GF-D8 (cell line): Measurements from ENCODE around the gene STAT4.
A peak's percentile ranks its signal among the peaks of the same experiment; 100 is the strongest.

Experiments
- DNase-seq: peaks from one replicate; lab custom pipeline; 2025; lab: John Stamatoyannopoulos, UW

STAT4 gene

DNA sequence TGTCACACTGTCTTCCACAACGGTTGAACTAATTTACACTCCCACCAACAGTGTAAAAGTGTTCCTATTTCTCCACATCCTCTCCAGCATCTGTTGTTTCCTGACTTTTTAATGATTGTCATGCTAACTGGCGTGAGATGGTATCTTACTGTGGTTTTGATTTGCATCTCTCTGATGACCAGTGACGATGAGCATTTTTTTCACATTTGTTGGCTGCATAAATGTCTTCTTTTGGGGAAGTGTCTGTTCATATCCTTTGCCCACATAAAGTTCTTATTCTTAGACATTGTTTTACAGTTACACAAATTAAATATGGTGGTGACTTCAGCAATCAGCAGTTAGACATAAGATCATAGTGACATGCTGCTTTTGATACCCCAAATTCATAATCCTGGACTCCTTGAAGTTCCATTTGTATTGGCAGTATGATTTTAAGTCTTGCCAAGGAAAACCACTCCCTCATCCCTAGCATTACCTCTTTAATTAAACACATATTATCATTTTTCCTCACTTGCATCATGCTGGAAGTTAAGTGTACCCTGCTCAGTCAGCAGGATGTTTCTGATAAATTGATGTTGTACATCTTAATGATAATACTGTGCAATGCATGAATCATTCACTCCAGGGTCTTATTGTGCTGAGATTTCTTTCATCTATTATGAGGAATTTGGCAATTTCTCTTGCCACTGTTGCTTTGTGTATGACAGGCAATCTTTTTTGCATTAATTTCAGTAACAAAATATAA, 69.2 kb downstream of the STAT4 start:
- DNase-seq, result no peak

DNA sequence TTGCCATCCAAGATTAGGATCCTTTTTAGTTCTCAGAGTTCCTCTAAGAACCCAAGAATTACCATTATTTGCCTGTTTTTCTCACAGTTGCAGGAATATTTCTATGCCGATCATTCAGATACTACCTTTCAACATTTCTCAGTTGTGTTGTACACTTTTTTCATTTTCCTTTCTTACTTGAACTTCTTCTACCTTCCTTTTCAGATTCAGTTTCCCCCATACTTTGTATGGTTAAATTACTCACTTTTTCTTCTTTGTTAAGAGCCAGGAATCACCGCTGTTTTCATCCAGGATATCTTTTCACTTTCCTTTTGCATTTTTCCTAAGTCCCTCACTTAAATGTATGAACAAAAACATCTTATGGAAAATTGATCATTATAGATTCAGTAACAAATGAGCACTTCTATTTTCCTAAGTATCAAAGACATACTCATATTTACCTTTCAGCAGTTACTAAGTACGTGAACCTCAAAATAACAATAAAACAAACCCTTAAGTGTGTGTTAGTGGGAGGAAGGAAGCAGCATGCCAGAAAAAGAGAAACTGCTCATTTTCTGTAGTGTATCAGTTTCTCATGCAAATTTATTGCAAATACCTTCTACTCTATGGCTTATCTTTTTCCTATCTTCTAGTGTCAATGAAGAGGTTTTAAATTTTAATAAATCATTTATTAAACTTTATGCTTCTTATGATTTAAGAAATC, 72.5 kb downstream of the STAT4 start:
- DNase-seq, result no peak

DNA sequence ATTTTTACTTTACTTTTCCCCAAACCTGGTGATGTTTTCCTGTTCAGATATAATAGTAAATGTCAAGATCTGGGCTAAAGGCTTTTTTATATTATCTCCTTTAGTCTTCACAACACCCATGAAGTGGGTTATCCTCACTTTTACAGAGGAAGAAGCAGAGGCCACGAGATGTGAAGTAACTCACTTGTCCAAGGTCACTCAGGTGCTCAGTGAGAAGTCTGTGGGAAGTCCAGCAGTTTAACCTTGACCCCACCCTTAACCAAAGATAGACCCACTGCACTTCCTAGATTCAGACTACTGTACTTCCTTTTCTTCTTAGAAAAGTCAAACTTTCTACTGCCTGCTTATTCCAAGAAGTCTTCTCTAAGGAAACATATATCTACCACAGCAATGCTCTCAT, 80.5 kb downstream of the STAT4 start:
- DNase-seq, result no peak

DNA sequence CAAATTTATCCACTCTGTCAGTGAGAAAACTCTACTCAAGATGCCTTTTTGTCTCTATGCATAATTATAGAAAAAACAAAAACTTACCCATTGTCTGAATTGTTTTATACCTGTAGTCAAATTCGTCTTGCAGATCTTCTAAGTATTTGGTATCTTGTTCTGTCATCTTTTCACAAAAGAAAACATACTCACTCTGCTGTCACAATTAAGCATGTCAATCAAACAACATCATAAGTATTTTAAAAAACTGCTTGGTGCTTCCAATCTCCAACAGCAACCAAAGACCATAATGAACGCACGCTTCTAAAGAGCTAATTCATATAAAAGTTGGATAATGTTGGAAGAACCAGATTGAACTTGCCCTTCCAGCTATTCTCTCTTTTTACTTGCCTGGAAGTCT, 81.2 kb downstream of the STAT4 start:
- no peak for DNase-seq

DNA sequence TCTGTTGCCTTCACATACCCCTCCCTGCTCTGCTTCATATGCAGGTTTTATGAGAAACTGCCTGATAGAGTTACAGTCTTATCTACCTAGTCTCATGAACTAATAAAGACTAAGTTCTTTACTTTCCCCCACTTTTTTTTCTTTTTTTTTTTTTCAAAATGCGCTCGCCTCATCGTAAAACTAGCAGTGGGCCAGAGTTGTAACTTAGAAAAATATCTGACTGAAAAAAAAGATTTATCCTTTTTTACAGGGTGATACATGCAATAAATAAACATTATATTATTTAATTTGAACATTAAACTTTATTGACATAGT, 83.9 kb downstream of the STAT4 start:
- DNase-seq, result no peak

DNA sequence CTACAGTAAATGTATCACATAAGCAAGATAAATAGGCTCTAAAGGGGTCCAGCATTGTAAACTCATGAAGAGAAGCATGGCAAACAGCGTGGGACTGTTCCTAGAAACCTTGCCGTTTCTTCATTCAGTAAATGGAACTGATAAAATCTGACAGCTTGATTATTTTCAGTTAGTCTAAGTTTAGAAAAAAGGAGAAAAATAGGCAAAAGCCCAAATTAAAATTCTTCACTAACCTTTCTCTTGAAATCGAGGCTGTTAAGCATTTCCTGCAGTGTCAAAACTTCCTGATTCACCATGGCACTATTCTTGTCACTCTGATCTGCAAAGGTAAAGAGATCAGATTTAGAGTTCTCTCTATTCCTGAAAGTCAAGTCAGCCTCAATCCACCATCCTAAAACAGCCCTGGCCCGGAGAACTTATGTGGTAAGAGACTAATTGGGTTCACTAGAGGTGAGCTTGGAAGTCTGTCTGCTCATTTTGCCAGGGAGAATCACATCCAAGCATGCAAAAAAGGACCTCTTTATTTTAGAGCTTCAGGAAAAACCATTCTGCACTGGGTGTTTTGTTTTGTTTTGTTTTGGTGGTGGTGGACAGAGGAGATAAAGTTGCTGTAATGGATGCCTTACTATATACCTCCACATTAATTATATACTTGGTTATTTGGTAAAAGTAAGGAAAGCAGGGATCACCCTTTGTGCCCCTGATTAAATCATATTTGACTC, 84.4 kb downstream of the STAT4 start:
- peak; percentile 57 for DNase-seq

DNA sequence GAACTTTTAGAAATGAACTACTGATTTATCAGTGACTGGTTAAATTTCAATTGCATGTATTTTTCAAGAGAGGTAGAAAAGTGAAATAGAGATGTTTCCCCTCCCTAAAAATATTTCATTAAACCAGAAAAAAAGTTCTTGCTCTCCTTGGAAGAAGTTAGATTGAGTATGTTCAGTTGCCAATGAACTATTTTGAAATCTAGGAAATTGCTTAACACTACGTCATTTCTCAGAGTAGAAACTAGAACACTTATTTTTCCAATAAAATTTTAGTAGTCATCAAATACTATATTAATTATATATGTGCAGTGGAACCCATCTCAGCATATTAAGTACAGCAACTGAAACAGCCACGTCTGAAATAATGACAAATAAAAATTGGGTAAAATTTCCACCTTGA, 85.0 kb downstream of the STAT4 start:
- peak; percentile 64 for DNase-seq

DNA sequence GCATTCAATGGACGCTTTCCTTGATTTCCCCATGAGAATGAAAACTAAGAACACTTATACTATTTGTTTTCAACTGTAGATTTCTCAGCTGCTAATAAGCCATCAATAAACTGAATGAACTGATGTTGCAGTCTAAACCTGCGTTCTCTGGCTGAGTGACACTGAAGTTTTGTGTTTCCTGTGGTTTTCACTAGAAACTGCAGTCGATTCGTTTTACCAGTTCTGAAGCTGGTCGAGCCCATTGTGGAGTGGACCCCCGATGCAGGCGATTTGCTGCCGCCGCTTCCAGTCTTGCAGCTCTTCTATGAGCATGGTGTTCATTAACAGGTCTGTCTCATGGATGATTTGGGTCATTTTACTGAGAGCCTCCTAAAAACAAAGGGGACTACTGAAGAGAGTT, 86.2 kb downstream of the STAT4 start:
- DNase-seq, result peak; percentile 56

DNA sequence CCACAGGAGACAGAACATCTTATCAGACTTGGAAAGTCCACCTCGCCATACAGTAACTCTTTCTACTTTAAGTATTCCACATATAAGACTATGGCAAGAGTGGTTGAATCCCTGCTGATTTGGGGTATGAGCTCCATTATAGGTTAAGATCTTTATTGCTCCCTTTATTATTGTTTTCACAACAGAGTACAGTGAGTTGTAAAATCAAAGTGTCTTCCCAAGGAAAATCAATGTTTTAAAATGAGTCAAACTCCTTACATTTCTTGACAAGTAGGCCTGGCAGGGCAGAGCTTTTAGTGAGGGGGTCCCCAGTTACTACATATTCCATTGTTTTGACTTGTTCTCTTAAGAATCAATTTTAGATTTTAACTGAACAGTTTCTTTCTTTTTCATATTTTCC, 87.2 kb downstream of the STAT4 start:
- no peak for DNase-seq

DNA sequence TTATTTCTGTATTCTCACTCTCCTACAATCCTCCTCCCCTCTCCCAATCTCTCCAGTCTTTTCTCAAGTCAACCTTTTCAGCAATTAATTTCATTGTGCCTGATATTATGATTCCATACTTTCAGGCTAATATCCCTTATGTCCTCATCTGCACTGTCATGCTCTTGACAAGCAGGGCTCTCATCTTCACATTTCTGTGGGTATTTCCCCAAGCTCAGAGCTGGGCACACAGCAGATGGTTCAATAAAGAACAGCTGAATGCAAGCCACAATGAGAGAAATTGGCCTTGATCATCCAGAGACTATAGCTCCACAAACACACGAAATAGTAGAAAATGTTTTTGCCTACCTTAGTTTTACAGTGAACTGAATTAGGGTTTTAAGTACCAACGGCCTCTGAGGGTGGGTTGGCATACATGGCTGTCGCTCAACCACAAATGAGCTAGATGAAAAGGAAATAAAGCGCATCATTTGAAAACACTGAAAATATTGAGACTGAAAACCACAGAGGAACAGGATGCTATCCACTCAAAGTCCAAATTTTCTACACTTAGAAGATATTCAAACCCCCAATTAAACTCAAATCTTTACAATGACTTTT, 89.3 kb downstream of the STAT4 start:
- DNase-seq, result no peak

DNA sequence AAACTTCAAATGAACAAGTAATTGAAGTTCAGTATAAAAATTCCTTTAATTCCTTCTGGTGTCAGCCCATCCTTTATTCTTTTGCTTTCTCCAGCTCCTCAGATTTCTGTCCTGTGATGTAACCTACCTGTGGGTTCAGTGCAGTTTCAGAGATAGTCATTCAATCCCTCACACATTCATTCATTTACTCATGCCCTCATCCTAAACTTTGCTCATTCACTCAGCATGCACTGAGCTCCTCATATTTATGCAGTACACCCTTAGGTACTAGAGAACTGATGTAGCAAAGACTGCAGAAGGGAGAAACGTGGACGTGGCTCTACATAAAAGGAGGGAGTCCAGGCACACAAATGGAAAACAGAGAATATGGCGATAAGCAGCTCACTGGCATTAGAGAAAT, 91.5 kb downstream of the STAT4 start:
- DNase-seq, result no peak

DNA sequence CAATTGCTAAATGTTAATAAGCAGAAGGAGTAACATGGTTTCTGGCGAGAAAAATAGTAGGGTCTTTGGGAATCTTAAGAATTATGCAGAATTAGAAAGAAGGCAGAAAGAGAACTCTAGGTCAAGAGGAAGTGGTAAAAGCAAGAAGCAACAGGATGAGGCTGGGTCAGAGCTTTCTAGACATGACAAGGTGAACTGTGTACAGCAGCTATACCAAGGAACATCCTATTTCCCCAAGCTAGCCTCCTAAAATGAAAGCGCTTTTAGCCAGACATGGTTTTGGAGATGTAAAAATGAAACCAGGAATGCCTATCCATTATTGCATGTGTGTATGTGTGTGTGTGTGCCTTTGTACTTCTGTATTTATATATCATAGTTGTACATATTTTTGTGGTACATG, 94.6 kb downstream of the STAT4 start:
- peak; percentile 32 for DNase-seq

DNA sequence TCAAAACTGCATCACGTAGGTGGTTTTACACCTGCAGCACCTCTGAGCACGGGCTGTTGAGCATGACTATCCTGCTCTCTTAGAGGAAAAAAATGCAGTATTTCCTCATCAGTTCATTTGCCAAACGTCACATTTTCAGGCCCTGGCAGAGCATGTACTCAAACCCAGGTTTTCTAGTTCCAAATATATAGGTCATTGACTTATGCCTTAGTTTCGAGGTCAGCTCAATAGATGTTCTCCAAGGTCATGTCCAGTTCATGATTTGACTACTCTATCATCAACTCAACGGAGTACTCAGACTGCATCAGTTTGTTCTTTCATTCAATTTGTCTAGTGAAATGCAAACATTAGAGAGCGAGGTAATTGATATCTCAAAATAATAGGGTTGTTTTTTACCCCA, 97.5 kb downstream of the STAT4 start:
- no peak for DNase-seq

DNA sequence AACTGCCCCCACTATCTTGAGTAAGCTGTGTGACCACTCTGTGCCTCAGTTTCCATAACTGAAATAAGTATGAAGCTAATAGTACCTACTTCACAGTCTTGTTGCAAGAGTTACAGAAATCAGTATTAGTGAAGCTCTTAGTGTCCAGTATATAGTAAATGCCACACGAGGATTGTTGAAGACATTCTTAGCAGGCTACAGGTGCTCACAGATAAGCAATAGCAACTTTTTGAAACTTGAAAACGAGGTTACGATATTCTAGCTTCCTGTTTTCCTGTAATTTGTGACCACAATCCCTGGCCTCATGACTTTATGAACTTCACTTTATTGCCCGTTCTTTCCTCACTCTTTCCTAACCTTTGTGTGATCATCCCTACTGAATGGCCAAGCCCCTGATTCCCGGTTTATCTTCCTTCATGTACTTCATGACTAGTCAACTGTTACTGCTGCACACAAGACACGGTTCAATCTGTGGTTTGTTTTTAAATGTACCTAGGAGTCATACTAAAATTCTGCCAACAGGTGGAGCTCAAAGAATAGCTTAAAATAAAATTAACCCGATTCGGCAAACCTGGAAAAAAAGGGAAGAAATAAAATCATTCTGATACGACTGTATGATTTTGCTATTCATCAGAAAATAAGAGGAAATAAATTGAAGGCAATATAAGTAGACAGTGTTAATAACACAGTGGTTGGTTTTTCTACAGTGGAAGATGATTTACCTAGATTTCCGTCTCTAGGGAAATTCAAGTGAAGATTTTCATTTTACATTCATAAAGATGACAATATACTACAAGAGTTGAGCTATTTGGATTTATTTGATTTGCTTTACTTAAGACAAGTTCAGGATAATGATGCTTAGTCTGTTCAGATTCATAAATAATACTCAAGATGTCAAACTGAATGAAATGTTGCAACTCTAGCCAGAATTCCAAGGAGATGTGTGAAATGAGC, 98.7 kb downstream of the STAT4 start:
- DNase-seq, result peak; percentile 87

DNA sequence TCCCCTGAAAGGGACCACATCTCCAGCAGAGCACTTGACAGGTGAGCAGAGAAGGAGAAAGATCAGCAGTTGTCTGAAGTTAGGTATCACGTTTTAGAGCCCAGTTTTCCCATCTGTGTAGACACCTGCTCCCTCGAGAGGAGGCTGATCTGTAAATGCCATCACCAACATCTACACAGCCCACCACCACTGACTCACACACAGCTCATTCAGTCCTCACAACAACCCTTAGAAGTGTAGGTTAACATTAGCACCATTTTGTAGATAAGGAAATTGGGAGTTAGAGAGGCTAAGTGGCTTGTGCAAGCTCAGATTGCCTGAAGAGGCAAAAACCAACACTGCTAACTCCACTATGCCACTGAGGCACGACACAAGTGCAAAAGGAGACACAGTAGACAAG, 99.6 kb downstream of the STAT4 start:
- no peak for DNase-seq

DNA sequence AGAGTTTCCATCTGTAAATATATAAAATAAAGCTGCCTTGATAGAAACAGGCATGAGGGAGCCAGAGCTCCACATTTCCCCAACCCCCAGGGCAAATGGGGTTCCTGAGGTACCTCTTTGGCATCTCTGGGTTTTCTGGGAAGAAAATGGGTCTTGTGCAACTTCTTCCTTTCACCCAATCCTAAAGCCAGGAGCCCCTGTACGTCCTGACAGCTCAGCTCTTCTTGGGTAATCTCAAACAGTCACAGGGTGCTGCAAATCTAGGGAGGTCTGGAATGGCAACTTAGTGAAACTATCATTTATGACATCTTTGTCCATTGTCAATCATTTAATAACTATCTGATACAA, 100.2 kb downstream of the STAT4 start:
- no peak for DNase-seq

DNA sequence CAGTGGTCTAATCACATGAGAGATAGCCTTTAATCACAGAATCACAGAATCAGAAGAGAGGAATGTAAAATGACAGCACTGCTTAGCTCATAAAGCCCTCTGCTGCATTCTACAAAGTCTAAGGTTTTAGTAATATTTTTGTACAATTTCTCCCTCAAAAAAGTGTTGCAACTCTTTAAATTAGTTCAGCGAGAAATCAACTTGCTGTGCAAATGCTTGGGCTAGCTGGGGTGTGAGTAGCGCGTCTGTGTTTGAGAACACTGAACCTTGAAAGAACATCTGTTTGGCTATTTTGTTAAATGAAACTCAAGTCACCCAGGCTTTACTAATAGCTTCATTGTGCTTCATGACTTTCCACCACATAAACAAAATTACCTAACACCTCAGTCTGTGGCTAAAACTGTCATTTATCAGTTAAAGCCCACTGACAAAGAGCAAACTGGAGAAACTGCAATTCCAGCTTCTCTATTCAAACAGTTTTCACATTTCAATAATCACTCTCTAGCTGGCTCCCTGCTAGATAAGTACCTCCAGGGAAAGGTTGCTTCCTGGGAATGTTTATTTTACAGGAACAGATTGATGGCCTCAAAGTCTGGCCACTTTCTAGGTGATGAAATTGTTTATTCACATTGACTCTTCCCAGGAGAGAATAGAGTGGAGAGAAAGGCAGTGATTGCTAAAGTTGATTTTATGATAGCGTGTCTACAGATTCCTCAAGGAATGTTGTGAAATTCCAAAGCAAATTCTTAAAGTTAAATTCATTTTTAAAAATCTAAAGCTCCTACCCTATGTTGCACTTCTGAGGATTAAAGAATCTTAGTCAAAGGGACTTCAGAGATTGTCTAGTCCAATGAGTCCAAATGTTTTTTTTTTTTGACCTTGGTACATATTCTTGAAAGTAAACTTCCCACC, 100.8 kb downstream of the STAT4 start:
- DNase-seq, result peak; percentile 18

DNA sequence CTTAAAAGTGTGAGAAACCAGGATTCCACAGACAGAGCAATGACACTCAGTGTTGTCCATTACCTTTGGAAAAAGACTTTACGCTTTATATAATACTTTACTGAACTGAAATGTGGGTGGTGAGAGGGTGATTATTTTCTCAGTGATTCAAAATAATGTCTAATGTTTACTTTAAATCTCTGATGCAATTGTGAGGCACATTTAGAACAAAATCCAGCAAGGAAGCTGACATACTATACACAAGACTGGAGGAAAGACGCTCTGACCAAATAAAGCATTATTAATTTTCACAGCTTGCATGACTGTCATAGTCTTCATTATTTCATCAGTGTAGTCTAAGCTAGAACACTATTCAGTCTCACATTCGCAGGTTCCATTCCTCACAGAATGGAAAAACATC, 102.7 kb downstream of the STAT4 start:
- DNase-seq, result no peak

DNA sequence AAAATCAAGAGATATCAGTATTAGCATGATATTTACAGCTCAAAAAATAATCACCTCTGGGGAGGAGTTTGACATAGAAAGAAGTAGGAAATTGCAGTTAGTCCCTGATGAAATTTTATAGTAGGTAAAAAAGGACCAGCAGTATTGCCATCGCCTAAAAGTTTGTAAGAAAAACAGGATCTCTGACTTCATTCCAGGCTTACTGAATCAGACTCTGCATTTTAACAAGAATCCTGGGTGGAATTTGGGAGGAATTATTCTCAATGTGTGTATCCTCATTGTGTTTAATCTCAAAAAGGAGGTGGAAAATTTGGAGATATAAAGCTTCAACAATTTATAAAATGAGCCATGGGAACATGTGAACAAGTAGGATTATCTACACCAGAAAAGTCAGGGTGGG, 105.7 kb downstream of the STAT4 start:
- no peak for DNase-seq

DNA sequence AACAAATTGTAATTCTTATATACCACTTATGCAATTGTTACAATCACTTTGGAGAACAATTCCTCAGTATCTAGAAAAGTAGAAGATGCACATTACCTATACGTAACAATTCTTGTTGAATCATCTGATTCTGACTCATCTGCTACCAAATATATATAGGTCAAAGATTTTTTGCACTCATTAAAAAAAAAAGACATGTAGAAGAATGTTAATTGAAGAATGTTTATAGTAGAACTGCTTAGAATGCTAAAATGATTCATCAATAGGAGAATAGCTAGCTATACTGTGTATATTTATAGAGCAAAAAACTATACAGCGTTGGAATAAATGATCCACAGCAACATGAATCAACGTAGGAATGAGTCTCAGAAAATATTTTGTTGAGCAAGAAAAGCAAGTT, 107.4 kb downstream of the STAT4 start:
- no peak for DNase-seq
